HG02981 (cell line): ENCODE measurements around the gene CUTA.
A peak's percentile ranks its signal among the peaks of the same experiment; 100 is the strongest.

Experiments used
- ATAC-seq: cut with Tn5 transposase; IDR thresholded peaks from one replicate; pipeline ENCODE4 v1.9.1; 2021; ENCODE audit warnings: mild to moderate bottlenecking, moderate library complexity; ENCODE audit not compliant: unreplicated experiment

The CUTA gene, protein sequence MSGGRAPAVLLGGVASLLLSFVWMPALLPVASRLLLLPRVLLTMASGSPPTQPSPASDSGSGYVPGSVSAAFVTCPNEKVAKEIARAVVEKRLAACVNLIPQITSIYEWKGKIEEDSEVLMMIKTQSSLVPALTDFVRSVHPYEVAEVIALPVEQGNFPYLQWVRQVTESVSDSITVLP

DNA sequence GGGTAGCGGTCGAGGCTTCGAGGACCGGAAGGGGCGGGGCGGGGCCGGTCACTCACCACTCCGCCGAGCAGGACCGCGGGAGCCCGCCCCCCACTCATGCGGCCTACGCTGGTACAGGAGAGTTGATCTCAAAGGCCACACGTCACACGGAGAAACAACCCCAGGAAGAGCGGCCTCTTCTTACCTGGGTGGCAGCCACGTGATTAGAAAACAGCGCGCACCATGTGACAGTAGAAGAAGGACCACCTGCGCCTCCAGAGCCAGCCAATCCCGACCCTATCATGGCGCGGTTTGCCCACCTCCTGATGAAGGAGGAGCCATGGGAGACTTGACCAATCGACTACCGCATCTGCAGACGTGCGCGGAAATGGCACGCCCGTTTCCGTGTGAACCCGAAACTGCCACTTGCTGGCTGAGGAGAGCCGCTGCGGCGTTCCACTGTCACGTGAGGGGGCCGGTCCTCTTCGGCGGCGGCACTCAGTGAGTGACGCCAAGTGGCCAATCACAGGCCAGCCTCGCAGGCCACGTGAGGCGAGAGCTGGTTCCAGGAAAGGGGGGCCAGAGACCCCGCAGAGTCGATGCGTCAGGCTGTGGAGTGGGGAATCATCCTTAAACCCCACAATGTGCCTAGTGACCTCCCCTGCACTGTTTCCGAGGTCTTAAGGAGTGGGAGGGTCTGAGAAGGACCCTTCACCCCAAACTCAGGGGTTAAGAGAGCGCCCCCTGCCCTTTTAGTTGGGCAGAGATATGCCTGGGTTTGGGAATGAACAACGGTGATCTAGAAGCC lies at the start of gene CUTA:
Gene CUTA (minus strand): TSS at position 205 of the 787 bp plus-strand sequence. CDS start 107 bp downstream, at position 98.
- peak; percentile 81 for ATAC-seq

DNA sequence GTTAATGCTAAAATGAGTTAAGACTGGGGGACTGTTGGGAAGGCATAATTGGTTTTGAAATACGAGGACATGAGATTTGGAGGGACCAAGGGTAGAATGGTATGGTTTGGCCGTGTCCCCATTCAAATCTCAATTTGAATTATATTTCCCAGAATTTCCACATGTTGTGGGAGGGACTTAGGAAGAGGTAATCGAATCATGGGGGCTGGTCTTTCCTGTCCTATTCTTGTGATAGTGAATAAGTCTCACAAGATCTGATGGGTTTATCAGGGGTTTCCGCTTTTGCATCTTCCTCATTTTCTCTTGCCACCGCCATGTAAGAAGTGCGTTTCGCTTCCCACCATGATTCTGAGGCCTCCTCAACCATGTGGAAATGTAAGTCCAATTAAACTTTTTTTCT lies 49.2 kb upstream of the CUTA start:
- no peak for ATAC-seq

- no peak for ATAC-seq
Observed at GRCh38 chr6:33466075-33466735, 48.3 kb upstream of the CUTA start.

DNA sequence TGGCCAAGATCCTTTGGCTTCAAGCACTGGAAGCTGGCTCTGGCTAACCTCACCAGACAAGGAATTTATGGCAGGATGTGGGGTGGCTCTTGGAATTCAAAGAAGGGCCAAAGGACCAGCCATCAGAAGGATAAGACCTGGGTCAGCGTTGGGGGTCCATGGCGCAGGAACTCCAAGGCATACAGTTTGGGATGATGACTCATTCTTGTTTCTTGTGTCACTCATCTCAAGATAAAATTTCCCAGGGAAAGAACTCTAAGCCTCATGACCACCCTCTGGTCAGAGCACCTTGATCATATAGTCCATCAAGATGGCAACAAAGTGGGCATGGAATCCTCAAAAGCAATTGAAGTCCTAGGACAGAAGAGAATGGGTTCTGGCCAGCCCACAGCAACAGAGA lies 41.3 kb upstream of the CUTA start:
- no peak for ATAC-seq

DNA sequence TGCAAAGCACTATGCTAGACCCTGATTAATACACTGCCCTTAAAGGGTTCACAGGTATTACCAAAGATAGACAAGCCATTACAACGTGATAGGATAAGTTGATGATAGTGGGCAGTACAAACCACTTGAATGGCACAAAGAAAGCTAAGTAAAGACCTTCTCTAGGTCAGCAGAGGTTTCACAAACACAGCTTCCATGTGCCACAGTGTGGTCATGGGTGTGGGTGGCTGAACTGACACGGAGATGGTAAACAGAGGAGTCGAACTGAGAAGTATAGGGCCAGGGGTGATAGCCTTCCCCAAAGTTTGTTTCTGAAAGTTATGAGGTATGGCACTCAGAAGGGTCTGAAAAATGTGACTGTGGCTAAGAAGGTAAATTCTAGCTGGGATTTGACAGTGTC lies 40.8 kb upstream of the CUTA start:
- ATAC-seq = no peak

GRCh38 chr6:33456156-33456555 lies 38.2 kb upstream of the CUTA start:
- ATAC-seq = no peak

DNA sequence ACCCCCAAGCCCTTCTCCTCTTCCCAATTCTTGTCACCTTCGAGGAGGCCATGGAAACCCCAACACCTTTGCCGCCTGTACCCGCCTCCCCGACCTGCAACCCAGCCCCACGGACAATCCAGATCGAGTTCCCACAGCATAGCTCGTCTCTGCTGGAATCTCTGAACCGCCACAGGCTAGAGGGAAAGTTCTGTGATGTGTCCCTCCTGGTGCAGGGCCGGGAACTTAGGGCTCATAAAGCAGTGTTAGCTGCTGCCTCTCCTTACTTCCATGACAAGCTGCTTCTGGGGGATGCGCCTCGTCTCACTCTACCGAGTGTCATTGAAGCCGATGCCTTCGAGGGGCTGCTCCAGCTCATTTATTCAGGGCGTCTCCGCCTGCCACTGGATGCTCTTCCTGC lies 37.1 kb upstream of the CUTA start:
- no peak for ATAC-seq

GRCh38 chr6:33454009-33454946 lies 36.4 kb upstream of the CUTA start, which contains the start of gene ZBTB9:
ZBTB9 (plus strand) TSS chr6:33454576; CDS start chr6:33455101, 525 bp downstream.
- ATAC-seq = peak; percentile 99

DNA sequence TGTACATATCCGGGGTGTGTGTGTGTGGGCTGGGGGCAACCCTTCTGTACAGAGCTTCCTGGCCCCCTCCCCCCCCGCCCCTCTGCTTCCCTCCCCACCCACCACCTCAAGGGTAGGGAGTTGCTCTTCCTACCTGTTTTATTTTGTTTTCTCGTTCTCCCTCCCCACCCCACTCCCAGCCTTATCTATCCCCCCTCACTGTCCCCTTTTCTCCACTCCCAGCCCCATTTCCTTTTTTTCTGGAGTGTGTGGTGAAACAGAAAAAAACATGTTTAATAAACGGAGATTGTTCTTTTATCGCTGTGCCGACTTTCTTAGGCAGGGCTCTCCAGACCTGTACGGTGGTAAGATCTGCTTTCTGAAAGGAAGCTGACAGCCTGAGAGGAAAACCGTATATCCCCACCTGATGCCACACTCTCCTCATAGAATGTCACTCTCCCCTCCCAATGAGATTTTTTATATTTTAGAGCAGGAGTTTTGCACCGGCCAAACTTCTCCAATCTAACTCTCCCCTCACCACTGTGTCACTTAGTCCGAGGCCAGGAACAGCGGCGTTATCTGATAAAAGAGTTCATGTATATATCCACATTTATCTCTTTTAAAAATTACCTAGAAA lies 35.6 kb upstream of the CUTA start:
- ATAC-seq = no peak

DNA sequence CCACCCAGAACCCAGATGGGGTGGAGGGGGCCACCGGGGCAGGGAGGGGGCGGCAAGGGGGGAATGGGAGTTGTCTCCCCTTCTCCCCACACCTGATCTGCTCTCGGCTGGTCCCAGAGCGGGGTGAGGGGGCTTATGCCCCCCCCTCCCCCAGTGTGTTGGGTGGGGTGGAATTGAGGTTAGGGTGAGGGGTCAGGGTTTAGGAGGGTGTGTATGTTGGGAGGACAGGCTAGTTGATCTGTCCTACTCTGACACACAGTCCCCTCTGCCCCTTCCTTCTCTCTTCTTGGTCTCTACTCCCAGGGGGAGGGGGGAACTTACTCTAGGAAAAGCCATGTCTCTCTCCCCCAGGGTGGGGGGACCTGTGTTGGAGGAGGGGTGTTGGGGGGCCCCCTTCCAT lies 34.6 kb upstream of the CUTA start:
- no peak for ATAC-seq

DNA sequence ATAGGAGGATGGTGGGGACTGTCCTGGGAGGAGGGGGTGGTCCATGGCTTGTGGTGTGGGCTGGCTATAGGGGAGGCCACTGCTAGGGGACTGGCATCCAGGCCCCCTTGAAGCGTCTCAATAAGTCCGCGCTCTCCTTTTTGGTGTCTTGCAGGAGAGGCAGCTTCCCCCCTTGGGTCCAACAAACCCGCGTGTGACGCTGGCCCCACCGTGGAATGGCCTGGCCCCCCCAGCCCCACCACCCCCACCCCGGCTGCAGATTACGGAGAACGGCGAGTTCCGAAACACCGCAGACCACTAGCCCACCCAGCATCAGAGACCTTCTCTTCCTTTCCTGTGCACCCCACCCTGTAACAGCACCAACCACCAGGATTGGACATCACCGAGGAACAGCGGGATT lies 33.7 kb upstream of the CUTA start:
- no peak for ATAC-seq

GRCh38 chr6:33450434-33450833 lies 32.5 kb upstream of the CUTA start:
- ATAC-seq = no peak

DNA sequence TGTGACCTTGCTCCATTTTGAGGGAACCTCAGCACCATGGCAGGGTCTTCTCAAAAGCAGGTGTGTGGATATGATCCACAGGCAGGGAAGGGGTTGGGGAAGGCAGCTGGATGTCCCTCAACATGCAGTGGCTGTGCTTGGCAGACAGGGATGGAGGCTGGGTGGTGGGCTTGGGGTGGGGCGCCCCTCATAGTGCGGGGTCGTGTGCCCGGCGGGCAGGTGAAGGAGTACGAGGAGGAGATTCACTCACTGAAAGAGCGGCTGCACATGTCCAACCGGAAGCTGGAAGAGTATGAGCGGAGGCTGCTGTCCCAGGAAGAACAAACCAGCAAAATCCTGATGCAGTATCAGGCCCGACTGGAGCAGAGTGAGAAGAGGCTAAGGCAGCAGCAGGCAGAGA lies 28.4 kb upstream of the CUTA start:
- no peak for ATAC-seq

GRCh38 chr6:33445119-33445603 lies 27.3 kb upstream of the CUTA start:
- ATAC-seq = no peak

DNA sequence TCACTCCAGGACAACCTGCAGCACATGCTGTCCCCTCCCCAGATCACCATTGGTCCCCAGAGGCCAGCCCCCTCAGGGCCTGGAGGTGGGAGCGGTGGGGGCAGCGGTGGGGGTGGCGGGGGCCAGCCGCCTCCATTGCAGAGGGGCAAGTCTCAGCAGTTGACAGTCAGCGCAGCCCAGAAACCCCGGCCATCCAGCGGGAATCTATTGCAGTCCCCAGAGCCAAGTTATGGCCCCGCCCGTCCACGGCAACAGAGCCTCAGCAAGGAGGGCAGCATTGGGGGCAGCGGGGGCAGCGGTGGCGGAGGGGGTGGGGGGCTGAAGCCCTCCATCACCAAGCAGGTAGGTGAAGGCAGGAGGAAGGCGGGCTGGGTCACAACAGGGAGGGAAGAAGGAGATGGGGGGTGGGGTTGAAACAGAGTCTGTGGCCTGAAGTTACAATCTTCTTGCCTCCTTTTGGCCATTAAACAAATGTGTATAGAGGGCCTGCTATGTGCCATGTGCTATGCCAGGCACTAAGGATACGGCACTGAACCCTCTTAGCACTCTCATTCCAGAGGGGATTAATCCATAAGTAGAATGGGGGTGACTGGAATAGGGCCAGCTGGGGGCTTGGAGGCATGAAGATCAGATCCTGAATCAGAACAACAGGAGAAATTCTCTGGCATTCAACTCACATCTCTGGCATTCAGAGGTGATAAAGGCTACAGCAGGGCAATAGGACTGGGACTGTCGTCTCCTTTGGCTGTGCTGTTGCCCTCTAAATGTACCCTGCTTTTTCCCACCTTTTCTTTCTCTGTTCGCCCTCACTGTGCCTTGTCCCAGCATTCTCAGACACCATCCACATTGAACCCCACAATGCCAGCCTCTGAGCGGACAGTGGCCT lies 26.0 kb upstream of the CUTA start:
- ATAC-seq = no peak

- no peak for ATAC-seq
Observed at GRCh38 chr6:33443025-33443424, 25.1 kb upstream of the CUTA start.

DNA sequence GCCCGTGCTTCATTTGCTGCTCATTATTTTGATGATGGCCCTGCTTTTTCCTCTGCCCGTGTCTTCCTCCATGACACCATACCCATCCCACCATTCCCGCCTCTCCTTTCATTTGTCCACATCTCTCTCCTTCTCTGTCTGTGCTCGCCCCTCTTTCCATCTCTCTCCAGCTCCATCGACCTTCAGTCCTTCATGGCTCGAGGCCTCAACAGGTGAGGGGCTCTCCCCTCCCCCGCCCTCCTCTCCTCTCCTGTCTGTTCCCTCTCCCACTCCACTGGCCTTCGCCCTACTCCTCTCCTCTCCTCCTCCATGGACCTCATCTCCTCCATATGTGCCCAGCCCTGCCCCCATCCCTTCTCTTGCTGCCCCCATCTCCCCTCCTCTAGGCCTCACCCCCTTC lies 24.4 kb upstream of the CUTA start:
- no peak for ATAC-seq

GRCh38 chr6:33441457-33441856 lies 23.6 kb upstream of the CUTA start:
- no peak for ATAC-seq

GRCh38 chr6:33440649-33441309 lies 22.9 kb upstream of the CUTA start:
- ATAC-seq = no peak
